ENCODE measurements around the gene SARDH.

- no peak for TF ChIP-seq CTCF (IDR thresholded peaks at IDR 0.05)
- no peak for TF ChIP-seq EP300 (IDR thresholded peaks at IDR 0.05)
- TF ChIP-seq POLR2A (IDR thresholded peaks at IDR 0.05), result no peak
These were observed 97.4 kb downstream of the SARDH start for GRCh38 chr9:133640580-133641395.

All from tibial nerve (tissue), 4 donors.